PC-3 (cell line): Measurements from ENCODE around the gene PSPN. TPM values are rescaled to one million over a fixed set of nuclear protein-coding genes. Genes with fewer than 3 reads are reported as not detected.

Experiments used
- ATAC-seq: fragments of 200-7000 bp; cut with Tn5 transposase; 2 replicates; pipeline ENCODE4 v1.9.1; 2020; ENCODE audit warnings: mild to moderate bottlenecking, moderate library complexity
- BruUV-seq: library from RNA; stranded (reverse); fragments of 400-500 nt; replicated peaks from 2 replicates; lab custom pipeline; 2021; lab: Mats Ljungman, UMichigan
- CTCF ChIA-PET: fragments of 300-600 bp; sonication (Branson Sonifier 250); formaldehyde crosslinking; loops from one replicate; lab custom pipeline; 2022; ENCODE audit warnings: antibody characterized with exemption; lab: Charles Lee
- POLR2A ChIA-PET: fragments of 300-600 bp; sonication (Branson Sonifier 250); formaldehyde crosslinking; loops from one replicate; lab custom pipeline; 2022; ENCODE audit warnings: antibody characterized with exemption; ENCODE audit not compliant: unreplicated experiment; lab: Charles Lee
- DNase-seq: peaks from one replicate; pipeline ENCODE4 v3.0.0-alpha.2; 2015
- H2AFZ ChIP-seq: fragments of 300-600 bp; sonication (generic); 2 replicates; pipeline ENCODE4 v1.6.0; 2016; ENCODE audit warnings: antibody characterized with exemption, low read length
- H3F3A ChIP-seq: fragments of 300-600 bp; sonication (generic); one replicate; pipeline ENCODE4 v1.6.0; 2017; ENCODE audit warnings: antibody characterized with exemption, low read length, control low read depth, mild to moderate bottlenecking; ENCODE audit not compliant: unreplicated experiment
- H3K27ac ChIP-seq: fragments of 300-600 bp; sonication (generic); 2 replicates; pipeline ENCODE4 v1.5.1; 2016; ENCODE audit warnings: mild to moderate bottlenecking, low read length
- H3K27me3 ChIP-seq: fragments of 300-600 bp; sonication (generic); 2 replicates; pipeline ENCODE4 v1.6.1; 2016; ENCODE audit warnings: low read length, mixed read lengths
- H3K36me3 ChIP-seq: fragments of 300-600 bp; sonication (generic); 2 replicates; pipeline ENCODE4 v1.6.1; 2016; ENCODE audit warnings: low read depth, mixed run types, low read length, mixed read lengths
- H3K4me1 ChIP-seq: fragments of 300-600 bp; sonication (generic); 2 replicates; pipeline ENCODE4 v1.5.1; 2016; ENCODE audit warnings: low read length; ENCODE audit not compliant: insufficient read depth
- H3K4me2 ChIP-seq: fragments of 300-600 bp; sonication (generic); 2 replicates; pipeline ENCODE4 v1.6.0; 2016; ENCODE audit warnings: low read length
- H3K4me3 ChIP-seq: fragments of 300-600 bp; sonication (generic); 2 replicates; pipeline ENCODE4 v1.5.1; 2016; ENCODE audit warnings: mild to moderate bottlenecking, low read length, mixed read lengths
- H3K79me2 ChIP-seq: fragments of 300-600 bp; sonication (generic); 2 replicates; pipeline ENCODE4 v1.6.1; 2017; ENCODE audit warnings: low read length, mixed read lengths
- H3K9ac ChIP-seq: fragments of 300-600 bp; sonication (generic); 2 replicates; pipeline ENCODE4 v1.6.0; 2016; ENCODE audit warnings: mild to moderate bottlenecking, low read length
- H3K9me2 ChIP-seq: fragments of 300-600 bp; sonication (generic); replicated peaks from 2 replicates; pipeline ENCODE4 v1.6.1; 2016; ENCODE audit warnings: mixed run types, low read length, mixed read lengths
- H3K9me3 ChIP-seq: fragments of 300-600 bp; sonication (generic); 2 replicates; pipeline ENCODE4 v1.6.1; 2016; ENCODE audit warnings: low read length, mixed read lengths
- H4K20me1 ChIP-seq: fragments of 300-600 bp; sonication (generic); 2 replicates; pipeline ENCODE4 v1.6.1; 2016; ENCODE audit warnings: low read length, mixed read lengths
- EZH2 ChIP-seq: fragments of 300-600 bp; sonication (generic); IDR thresholded peaks from one replicate; pipeline ENCODE4 v1.6.1; 2017; ENCODE audit warnings: antibody characterized with exemption, mild to moderate bottlenecking, low read length; ENCODE audit not compliant: unreplicated experiment
- EZH2phosphoT487 ChIP-seq: fragments of 300-600 bp; sonication (generic); IDR thresholded peaks from 2 replicates; pipeline ENCODE4 v1.6.1; 2018; ENCODE audit warnings: mild to moderate bottlenecking, antibody characterized with exemption, low read length, borderline replicate concordance
- intact Hi-C: fragments of 100-400 bp; cut with micrococcal nuclease; formaldehyde crosslinking; loops from 2 replicates; pipeline ENCODE4 v1.9.0; 2023
- total RNA-seq: library from RNA; depleted of rRNA; stranded (reverse); fragments of >200 nt; gene quantifications from 2 replicates; pipeline ENCODE4 v1.2.3, GENCODE V29; 2014
- TF ChIP-seq, protein P1 (sequence below): fragments of 300-600 bp; sonication (generic); conservative IDR thresholded peaks from 2 replicates; pipeline ENCODE4 v1.5.1; 2017; ENCODE audit warnings: antibody characterized with exemption, low read depth, mild to moderate bottlenecking, low read length

The PSPN gene
- total RNA-seq, 1 experiment from 2014 or later: 3.1 TPM

DNA sequence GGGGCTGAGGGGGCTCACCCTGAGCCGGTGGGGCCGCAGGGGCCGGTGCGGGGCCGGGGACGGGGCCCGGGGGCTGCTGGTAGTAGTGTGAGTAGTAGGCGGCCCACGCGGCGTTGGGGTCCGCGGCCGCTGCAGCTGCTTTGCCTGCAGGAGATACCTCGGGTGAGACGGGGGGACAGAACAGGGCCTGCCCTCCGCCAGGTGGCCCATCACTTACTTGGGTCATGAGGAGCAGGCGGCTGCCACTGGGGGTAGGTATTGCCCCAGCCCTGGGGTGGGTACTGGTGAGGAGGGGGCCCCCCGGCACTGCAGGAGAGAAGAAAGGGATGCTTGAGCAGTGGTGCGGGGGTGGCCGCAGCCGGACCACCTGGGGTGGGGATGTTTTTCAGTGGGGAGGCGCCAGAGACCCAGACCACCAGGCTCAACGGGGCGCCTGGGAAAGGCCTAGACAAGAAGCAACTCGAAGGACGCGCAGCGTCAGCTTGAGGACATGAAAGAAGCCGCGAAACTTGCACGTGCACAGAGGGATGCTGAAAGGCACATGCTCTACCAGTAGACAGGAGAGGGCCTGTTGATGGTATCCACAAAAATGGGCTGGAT lies 40.0 kb upstream of the PSPN start:
- H3K9ac ChIP-seq: no peak overlapping the region
- no peaks in the 10 kb centered on the region for H3K4me1 ChIP-seq
- no peaks in the 10 kb centered on the region for H3F3A ChIP-seq
- peaks cover 31% of the 10 kb centered on the region for H4K20me1 ChIP-seq
- intact Hi-C loops: no loop called here
- H3K27ac ChIP-seq: no peak overlapping the region
- H3K4me2 ChIP-seq: no peak overlapping the region
- H2AFZ ChIP-seq: no peak overlapping the region
- ATAC-seq (no peak), DNase-seq (no peak)
- no peak overlapping the region for H3K4me3 ChIP-seq
- H3K79me2 ChIP-seq: peaks cover 18% of the 10 kb centered on the region
- ChIA-PET POLR2A (no interaction called here), CTCF (no interaction called here)
- BruUV-seq: no TSS peak
- H3K9me2 ChIP-seq: no peaks in the 10 kb centered on the region
- TF ChIP-seq, protein P1, sequence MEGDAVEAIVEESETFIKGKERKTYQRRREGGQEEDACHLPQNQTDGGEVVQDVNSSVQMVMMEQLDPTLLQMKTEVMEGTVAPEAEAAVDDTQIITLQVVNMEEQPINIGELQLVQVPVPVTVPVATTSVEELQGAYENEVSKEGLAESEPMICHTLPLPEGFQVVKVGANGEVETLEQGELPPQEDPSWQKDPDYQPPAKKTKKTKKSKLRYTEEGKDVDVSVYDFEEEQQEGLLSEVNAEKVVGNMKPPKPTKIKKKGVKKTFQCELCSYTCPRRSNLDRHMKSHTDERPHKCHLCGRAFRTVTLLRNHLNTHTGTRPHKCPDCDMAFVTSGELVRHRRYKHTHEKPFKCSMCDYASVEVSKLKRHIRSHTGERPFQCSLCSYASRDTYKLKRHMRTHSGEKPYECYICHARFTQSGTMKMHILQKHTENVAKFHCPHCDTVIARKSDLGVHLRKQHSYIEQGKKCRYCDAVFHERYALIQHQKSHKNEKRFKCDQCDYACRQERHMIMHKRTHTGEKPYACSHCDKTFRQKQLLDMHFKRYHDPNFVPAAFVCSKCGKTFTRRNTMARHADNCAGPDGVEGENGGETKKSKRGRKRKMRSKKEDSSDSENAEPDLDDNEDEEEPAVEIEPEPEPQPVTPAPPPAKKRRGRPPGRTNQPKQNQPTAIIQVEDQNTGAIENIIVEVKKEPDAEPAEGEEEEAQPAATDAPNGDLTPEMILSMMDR: no peak
- TF ChIP-seq EZH2phosphoT487 (no peak), EZH2 (no peak)
- no peaks in the 10 kb centered on the region for H3K27me3 ChIP-seq
- H3K9me3 ChIP-seq: no peaks in the 10 kb centered on the region
- peaks cover 71% of the 10 kb centered on the region for H3K36me3 ChIP-seq

DNA sequence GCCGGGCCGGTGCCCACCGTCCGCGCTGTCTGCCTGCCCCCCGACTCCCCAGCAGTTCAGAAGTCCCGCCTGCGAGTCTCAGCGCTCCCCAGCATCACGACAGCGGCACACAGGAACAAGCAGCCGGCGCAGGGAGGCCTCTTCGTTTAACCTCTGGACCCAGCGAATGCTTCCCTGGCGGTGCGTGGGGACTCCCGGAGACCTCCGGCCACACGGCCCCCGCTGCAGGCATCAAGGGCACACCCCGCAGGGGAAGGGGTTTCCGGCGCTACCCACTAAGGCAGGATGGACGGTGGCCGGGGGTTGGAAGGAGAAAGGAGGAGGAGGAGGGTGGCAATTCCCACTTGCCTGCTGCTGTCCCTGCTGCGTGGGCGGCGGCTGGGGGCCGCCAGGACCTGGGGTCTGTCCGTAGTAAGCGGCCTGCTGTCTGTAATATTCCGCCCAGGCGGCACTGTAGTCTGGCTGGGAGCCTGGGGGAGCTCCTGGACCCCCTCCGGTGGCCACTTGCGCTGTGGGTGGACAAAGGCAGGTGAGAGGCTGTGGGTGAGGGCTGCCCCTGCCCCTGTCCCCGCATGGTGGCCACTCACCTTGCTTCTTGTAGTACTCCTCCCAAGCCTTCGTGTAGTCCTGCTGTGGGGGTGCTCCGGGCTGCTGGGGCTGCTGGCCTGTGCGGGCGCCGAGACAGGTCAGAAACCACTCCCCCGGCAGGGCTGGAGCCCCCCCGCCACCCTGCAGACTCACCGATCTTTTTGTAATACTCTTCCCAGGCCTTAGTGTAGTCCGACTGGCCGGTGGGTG lies 39.3 kb upstream of the PSPN start:
- Histone ChIP-seq H3K4me3 (no peak overlapping the region), H3K9me2 (no peaks in the 10 kb centered on the region), H3K27ac (no peak overlapping the region), H3K27me3 (no peaks in the 10 kb centered on the region), H3K36me3 (peaks cover 64% of the 10 kb centered on the region), H3F3A (no peaks in the 10 kb centered on the region), H3K4me1 (no peaks in the 10 kb centered on the region), H4K20me1 (peaks cover 24% of the 10 kb centered on the region), H3K4me2 (no peak overlapping the region), H2AFZ (no peak overlapping the region), H3K9me3 (no peaks in the 10 kb centered on the region), H3K79me2 (peaks cover 11% of the 10 kb centered on the region), H3K9ac (no peak overlapping the region)
- ATAC-seq (no peak), DNase-seq (no peak)
- no TSS peak for BruUV-seq
- intact Hi-C loops: no loop called here
- POLR2A ChIA-PET: no interaction called here
- CTCF ChIA-PET: no interaction called here
- TF ChIP-seq EZH2 (no peak), EZH2phosphoT487 (no peak)
- TF ChIP-seq, protein P1: no peak
